Measurements from ENCODE around the gene UBALD1.

The UBALD1 gene

DNA sequence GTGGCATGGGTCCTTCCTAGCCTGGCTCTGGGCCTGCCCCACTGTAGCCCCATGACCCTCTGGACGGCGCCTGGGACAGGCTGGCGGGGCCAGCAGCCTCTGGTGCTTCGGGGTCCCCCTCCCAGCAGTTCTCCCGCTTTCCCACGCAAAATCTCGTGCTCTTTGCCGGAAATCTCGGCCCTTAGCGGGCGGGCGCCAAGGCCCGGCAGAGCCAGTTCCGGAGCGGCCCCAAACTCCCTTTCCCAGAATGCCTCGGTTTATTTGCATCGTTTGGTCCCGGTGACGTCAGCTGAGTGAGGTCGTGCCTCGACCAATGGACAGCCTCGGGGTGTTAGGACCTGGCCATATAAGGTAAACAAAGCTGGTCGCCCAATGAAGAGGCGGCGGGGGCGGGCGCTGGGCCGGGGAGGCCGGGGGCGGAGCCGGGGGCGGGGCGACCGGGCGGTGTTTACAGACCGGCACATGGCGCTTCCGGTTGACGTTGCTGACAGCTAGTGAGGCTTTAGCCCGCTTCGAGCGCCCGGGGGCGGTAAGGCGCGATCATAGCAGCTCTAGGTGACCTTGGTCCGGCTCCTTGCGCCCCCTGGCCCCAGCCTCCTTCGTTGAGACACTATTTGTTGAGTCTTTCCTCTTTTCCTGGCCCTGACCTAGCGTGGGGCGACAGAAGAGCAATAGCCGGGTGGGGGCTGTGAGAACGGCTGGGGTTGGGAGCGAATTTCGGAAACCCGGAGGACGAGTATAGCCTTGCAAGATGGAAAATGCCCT, 1.5 kb upstream of the UBALD1 start:
- peak; percentile 94 for DNase-seq (ENCODE audit: low read depth)

DNA sequence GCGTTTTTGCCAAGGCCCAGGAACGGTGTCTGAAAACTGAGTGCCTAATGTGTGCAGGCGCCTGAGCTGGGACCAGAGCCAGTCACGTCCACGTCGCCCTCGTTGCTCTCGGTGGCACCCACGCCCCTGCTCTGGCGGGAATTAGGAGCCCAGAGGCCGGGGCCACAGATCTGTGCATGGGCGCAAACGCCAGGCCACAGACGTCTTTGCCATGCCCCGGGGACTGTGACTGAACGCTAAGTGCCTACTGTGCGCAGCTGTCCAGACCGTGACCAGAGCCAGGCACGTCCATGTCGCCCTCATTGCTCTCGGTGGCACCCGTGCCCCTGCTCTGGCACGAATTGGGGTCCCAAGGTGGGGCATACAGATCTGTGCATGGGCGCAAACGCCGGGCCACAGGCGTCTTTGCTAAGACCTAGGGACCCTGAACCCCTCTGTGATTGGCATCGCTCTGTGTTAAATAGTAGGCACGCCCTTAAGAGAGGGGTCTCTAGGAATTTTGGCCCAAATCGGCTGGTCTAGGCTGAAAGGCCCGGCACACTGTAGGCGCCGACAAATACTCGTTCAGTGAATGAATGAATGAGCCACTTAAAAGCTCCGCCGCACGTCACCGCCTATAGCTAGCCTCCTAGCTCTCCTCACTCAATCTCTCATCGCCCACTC, 827 bp upstream of the UBALD1 start:
- DNase-seq (ENCODE audit: low read depth): no peak

DNA sequence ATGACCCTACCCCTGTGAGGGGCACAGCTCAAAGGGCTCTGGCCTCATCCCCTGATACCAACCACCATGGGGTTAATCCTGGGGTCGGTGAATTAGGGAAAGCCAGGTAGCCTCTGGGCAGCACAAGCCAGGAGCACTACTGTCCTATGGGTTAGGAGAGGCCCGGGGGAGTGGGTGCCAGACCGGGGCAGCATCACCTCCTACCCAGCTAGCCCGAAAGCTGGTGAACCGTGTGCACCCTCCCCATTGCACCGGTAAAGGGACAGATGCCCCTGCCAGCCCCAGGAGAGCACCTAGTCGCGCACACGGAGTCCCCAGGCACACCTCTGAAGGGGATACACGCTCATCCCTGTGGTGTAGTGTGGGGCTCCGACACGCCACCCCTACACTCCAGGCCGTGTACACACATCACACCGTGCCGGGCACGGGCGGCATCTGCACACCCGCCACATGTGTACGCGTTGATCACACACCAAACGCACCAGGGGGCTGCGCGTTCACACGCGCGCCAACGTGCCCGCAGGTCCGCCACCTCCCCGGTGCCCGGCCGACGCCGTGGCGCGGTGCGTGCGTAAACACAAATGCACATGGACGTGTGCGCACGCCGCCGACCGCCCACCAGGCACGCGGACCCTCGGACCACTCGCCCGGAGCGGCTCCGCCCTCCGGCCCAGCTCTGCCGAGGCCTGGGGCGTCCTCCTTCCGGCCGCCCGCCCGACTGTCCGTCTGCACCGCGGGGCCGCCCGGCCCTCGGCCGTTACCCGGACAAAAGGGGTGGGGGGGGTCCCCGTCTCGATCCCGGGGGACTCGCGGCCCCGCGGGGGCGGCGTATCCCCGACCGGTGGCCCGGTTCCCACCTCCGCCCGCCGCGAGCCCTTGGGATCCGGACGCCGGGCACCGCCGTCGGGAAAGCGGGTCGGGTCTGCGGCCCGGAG, 785 bp downstream of the UBALD1 start:
- DNase-seq (ENCODE audit: low read depth): peak; percentile 61

DNA sequence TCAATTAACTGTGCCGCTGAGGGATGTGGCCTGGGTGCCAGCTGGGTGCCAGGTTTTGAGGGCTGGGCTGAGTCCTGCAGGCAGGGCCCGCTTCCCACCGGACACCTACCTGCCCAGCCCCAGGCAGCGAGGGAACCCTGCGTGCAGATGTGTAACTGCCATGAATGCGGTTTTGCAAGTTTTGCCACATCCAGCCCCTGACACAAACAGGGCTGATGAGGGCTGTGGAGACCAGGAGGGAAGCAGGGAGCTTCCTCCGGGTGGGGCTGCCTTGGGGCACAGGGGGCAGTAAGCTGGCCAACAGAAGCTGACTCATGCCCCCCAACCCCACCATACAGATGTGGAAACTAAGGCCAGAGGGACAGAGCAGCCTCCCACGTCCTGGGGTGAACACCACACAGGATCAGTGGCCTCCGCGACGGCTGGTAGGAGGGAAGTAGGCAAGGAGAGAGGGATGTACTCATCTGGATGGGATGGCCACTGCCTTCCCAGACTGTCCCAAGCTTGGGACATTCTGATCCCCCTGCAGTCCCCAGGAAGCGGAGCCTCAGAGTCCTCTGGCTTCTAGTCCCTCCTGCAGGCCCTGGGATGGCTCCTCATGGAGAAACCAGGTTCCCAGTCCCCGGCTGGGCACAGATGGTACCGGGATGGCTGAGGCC, 1.6 kb downstream of the UBALD1 start:
- no peak for DNase-seq (ENCODE audit: low read depth)

DNA sequence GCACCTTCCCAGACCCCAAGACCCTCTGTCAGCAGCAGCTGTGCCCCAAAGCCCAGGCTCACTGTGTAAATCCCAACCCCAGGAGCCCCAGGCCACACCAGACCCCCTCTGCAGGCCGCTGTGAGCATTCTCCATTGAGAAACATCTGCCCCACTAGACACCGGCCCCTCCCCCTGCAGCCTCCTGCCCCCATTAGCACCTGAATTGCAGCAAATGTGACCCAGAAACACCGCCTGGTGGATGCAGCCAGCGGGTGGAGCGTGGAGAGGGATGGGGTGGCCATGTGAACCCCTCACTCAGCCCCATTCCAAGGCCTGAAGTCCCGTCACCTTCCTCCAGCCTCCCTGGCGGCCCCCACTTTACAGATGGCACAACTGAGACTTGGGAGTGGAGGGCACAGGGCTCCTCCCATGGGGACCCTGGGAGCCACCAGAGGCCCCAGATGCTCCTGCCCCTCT, 2.2 kb downstream of the UBALD1 start:
- DNase-seq (ENCODE audit: low read depth): no peak

DNA sequence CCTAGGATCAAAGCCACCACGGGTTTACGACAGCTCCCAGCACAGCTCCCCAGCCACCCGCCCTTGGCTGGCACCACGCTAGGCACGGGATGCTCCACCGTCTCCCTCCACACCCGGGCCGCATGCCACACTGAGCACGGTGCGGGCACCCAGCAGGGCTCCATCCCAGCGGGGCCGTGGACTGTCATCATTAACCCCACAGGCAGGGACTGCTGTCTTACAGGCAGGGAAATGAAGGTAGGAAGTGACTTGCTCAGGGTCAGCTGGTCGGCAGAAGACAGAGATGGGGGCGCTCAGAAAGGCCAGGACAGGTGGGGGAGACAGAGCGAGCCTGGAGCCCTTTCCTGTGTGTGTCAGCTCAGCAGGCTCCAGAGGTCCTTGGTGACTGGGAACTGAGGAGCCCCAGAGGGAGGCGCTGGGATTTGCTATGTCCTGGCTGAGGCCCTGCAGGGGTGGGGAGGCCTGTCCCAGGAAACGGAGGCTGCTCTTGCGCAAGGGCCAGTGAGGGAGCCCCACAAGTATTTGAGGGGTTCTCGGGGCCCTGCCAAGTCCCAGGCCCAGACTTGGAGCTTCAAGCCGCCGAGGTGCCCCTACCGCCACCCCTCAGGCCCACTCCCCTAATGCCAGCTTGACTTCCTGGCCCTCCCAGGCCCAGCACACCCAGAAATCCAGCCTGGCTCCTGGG, 3.2 kb downstream of the UBALD1 start:
- DNase-seq (ENCODE audit: low read depth): no peak

DNA sequence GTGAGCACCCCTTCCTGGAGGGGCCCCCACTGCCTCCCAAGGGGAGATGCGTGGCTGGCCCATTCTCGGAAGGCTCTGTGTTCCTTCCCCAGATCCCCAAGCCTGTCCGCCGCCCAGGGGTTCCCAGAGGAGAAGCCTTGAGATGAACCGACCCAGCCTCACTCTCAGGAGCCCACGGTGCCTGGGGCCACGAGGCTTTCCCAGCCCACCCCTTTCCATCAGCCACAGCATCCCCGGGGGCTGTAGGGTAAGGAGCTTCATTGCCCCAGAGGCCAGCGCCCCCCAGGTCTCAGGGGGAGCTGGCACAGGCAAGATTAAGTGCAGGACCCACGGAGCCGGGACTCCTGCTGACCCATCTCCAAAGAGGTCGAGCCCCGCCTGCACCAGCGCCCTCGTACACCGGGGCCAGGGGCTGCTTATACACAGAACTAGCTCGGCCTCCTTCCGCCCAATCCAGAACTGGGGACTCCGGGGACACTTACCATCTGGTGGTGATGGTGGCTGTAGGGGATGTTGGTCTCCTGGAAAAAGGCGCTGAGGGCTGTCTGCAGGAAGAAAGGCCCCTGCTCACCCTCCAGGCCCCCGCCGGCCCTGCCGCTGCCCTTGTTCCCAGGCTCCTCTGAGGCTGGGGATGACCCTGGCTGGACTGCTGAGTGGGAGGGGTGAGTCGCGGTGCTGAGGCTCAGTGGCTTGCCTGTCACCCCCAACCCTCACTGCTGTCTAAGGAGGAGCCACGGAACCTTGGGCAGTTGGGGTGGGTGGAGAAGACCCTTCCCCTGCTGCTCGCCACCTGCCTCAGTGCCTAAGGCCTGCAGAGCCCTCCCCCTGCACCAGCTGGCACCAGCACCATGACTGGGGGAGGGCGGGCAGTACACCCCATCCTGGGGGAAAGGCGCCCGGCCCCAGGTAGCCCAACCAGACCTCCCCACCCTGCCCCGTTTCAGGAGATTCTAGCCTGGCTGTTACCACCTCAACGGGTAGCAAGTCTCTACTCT, 4.4 kb downstream of the UBALD1 start:
- DNase-seq (ENCODE audit: low read depth): no peak

DNA sequence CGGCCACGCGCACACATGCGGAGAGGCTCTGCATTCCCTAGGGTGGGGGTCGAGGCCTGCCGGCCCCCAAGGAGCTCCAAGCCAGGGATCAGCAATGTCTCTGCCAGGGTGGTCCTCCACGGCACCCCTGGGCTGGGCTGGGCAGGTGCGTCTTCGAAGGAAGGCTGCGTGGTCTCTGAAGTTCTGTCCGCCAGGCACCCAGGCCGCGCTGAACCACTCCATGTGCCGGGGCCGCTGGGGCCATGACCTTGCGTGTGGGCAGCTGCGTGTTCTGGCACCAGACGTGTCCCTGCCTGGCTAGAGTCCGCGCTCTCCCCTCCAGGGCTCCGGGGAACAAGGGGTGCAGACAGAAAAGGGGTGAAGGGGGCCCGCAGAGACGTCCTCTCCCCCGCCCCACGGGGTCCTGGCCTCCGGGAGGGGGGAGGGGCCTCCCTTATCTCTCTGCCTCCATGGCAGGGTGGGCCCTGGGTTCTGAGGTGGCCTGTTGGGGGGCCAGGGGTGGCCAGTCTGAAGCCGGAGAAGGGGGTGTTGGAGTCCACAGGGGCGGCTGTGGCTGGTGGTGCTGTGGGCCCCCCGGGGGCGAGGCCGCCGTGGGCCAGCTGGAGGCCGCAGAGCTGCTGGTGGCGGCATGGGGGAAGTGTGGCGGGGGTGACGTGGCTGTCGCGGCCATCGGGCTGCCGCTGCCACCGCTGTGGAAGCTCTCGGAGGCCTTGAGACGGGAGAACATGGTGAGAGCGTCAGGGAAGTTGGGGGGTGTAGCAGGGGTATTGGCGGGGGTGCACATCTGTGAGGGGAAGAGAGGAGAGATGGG, 5.3 kb downstream of the UBALD1 start:
- DNase-seq (ENCODE audit: low read depth): no peak

DNA sequence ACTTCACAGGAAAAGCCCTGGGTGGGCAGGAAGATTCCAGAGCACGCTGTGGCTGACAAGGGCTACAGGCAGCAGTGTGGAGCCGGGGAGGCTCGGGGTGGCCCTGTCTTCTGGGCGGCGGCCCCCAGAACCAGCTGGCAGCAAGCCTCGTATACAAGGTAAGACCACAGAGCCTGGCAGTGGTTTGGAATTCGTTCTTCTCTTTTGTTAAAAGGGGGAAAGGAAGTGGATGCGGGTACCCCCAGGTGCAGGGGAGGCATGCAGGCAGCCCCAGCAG, 6.0 kb downstream of the UBALD1 start:
- no peak for DNase-seq (ENCODE audit: low read depth)

DNA sequence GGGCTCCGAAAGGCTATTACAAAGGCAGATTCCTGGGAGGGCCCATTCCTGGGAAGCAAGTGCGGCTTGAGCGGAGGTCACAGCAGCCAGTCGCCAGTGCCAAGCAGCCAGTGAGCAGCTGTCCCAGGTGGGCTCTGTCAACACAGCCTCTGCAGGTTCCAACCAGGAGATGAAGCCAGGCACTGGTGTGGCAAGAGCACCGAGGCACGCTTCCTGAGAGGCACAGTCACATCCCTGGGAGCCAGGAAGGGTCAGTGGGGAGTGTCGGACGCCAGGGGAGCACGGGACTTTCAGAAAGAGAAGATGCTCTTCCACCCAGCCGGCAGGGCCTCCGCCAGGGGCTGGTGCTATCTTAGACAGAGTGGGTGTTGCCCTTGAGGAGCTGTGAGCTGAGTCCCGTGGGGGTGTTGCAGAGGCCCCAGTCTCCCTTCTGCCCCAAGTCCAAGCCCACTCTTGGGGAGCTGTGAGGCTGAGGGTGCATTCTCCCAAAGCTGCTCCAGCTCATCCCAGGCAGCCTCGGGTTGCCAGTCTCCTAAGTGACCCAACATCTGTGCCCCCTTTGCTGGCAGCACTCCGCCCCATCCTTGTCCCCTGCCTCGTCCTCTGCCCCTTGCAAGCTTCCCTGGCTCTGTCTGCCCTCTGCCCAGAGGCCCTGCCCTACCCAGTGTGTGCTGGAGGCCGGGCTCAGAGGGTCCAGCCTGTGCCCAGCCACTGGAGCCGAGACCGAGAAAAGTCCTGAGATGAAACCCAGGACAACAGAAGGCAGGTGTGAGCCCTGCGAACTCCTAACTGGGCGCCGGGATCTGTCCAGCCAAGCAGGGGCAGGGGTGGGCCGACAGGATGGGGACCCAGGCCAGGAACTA, 6.6 kb downstream of the UBALD1 start:
- no peak for DNase-seq (ENCODE audit: low read depth)

DNA sequence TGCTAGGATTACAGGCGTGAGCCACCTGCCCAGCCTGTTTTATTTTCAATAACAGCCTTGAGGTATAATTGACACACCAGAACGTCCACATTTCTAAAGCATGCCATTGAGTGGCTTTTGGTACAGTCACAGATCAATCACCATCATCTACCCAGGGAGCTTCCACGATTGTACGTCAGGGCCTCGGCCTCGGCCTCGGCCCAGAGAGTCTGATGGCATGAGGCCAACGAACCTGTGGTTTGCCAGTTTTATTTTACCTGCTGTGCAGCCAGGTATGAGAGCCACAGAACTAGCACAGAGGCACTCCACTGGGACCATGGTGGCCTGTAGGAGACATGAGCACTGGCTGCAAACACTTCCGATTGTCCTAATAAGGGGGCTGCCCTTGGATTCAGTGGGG, 8.3 kb downstream of the UBALD1 start:
- no peak for DNase-seq (ENCODE audit: low read depth)

DNA sequence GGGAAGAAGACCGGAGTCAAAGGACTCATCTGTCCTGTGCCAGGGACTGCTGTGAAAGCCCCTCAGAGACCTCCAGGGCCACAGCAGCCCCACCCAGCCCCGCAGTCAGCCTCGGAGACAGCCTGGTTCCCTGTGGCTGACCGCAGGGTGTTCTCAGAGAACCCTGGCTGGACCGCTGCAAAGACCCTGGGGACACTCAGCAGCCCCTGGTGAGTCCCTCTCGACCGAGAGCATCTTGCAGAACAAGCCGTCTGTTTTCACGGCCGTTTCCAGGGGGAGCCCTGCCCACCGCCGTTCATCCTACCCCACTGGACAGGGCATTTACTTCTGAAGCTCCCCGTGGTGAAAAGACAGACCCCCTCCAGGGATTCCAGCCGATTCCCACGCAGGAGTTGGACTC, 10.3 kb downstream of the UBALD1 start:
- no peak for DNase-seq (ENCODE audit: low read depth)

DNA sequence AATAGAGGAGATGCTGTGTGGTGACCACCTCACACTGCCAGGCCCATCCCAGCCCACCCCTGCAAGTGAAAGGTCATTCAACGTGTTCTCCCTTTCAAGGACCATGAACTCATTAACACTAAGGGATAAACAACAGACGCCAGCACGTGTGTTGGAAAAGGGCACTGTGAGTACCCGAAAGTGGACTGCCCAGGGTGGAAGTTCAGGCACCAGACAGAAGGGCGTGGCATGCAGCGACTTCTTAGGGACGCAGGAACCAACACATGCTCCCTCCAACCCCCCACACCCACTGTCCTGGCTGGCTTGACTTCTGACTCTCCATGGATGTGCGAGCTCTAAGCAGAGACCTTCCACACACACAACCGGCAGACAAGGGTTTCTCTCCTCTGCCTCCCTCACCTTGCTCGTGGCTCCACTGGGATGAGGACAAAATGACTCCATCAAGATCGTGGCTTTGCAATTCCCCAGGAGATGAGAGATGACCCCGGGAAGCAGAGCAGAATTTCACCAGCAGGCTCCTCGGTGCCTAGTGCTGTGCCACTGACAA, 11.0 kb downstream of the UBALD1 start:
- no peak for DNase-seq (ENCODE audit: low read depth)

DNA sequence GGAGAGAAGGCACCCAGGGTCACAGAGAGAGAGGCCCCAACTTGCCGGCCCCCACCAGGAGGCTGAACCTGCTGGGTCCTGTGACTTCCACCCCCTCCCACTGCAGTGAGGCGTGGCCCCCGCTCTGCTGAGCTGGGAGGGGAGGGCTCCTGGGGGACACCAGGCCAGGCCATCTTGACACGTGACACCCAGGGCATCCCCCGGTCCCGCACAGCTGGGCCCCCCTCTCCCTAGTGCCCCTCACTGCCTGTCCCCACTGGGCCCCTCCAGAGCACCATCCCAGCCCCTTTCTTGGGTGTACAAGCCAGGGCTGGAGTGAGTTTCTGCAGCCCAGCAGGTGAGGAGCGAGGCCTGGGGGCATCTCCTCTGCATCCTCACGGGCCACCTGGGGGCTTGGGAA, 12.4 kb downstream of the UBALD1 start:
- DNase-seq (ENCODE audit: low read depth): no peak

DNA sequence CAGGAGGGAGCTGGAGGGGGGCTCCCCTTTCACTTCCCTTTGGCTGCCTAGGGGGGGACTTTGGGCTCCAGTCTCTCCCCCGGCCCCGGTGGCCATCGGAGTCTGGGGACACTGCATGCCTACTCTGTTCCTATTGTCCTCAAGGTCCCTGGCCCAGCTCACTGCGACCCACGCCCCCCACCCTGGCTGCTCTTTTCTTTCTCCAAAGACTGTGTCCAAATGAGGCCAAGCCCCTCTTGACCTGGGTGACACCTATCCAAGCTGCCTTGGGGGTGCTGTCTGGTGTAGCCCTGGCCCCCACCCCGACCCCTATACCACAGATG, 12.9 kb downstream of the UBALD1 start:
- DNase-seq (ENCODE audit: low read depth): no peak

DNA sequence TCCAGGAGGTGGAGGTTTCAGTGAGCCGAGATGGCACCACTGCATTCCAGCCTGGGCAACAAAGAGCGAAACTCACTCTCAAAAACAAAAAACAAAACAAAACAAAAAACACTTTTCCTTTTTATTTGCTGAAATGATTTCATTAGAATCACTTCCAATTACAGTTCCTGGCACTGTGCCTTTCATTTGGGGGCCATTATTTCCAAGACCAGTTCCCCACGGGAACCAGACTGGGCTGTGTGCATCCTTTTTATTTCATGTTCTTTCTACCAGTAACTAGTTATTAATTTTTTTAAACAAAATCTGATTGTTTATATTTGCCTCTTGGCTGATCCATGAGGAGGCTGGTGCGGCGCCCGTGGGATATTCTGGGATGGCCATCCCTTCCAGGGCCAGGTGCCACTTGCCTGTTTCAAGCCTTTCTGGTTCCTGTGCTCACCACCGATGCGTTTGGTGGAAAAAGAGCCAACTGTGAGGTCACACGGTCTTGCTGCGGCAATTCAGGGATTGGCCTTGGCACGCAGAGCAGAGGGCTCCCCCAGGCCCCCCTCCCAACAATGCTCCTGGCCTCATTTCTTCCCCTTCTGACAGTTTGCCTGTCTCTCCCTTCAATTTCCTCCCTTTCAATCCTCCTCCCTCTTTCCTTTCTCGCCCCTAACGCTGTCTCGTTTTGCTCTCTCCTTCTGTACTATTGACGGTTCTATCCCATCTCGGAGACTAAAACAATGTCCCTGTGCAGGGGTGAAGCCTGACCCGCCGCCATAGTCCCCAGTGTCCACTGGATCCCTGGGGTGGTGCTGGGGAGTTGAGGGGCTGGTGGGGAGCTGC, 13.4 kb downstream of the UBALD1 start:
- no peak for DNase-seq (ENCODE audit: low read depth)

DNA sequence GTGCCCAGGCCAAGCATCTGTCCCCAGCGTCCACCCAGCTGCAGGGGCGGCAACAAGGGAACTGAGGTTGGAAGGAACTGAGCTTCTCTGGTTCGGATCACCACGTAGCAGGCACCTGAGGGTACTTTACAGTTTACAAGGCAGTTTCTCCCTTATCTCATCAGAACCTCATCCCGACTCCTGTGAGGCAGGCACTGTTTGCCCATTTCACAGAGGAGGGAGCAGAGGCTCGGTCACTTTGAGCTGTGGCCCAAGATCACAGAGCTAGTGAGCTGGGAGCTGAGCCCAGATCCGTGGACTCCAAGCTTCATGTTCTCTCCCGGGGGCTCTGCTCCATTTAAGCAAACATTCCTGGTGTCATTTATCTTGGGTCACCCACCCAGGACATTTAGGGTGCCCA, 15.1 kb downstream of the UBALD1 start:
- no peak for DNase-seq (ENCODE audit: low read depth)

DNA sequence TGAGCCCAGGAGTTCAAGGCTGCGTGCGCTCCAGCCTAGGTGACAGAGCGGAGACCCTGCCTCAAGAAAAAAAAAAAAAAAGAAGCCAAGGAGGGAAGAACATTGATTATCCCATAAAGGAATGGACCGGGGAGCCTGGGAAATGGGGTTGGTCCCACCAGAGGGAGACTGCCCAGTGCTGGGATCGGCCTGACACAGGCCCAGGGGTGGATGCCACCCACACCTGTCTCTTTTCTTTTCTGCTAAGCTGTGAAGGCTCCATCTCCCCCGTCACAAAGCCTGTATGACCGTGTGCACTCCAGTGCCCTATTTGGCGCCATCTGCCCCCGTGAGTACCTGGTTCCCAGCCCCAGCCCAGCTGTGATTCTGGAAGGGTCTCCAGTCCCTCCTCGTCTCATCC, 15.7 kb downstream of the UBALD1 start:
- DNase-seq (ENCODE audit: low read depth): no peak

All from CMK (cell line).